HG02870 (cell line): ENCODE results near the gene STIM1.
"Not testable (repeated sequence)": the region's sequence is repeated elsewhere in the genome, so short reads cannot be mapped to it uniquely, and the experiment has no call there.

Experiments
- ATAC-seq: cut with Tn5 transposase; IDR thresholded peaks from one replicate; pipeline ENCODE4 v1.9.1; 2021; ENCODE audit warnings: mild to moderate bottlenecking, moderate library complexity; ENCODE audit not compliant: unreplicated experiment

STIM1 gene

GRCh38 chr11:4016602-4017001 lies 161.1 kb downstream of the STIM1 start:
- not testable (repeated sequence) for ATAC-seq

GRCh38 chr11:4017129-4017528 lies 161.7 kb downstream of the STIM1 start:
- ATAC-seq: no peak

- no peak for ATAC-seq
Observed at GRCh38 chr11:4018641-4019040, 163.2 kb downstream of the STIM1 start.

GRCh38 chr11:4019891-4020290 lies 164.4 kb downstream of the STIM1 start:
- no peak for ATAC-seq

GRCh38 chr11:4022669-4023068 lies 167.2 kb downstream of the STIM1 start:
- no peak for ATAC-seq

- no peak for ATAC-seq
Observed at GRCh38 chr11:4025248-4025966, 169.9 kb downstream of the STIM1 start.

GRCh38 chr11:4025967-4026324 lies 170.5 kb downstream of the STIM1 start:
- ATAC-seq: no peak

- ATAC-seq: no peak
Observed at GRCh38 chr11:4026389-4026788, 170.9 kb downstream of the STIM1 start.

GRCh38 chr11:4027746-4028145 lies 172.3 kb downstream of the STIM1 start:
- ATAC-seq: no peak

- ATAC-seq: no peak
Observed at GRCh38 chr11:4030197-4030596, 174.7 kb downstream of the STIM1 start.

GRCh38 chr11:4032097-4032496 lies 176.6 kb downstream of the STIM1 start:
- no peak for ATAC-seq

GRCh38 chr11:4035985-4036384 lies 180.5 kb downstream of the STIM1 start:
- no peak for ATAC-seq

- no peak for ATAC-seq
Observed at GRCh38 chr11:4039011-4039410, 183.5 kb downstream of the STIM1 start.

- no peak for ATAC-seq
Observed at GRCh38 chr11:4040461-4040860, 185.0 kb downstream of the STIM1 start.

GRCh38 chr11:4041731-4042391 lies 186.4 kb downstream of the STIM1 start:
- ATAC-seq: no peak

GRCh38 chr11:4044976-4045646 lies 189.6 kb downstream of the STIM1 start:
- ATAC-seq: no peak

- no peak for ATAC-seq
Observed at GRCh38 chr11:4048340-4048739, 192.9 kb downstream of the STIM1 start.

GRCh38 chr11:4049006-4049405 lies 193.5 kb downstream of the STIM1 start:
- no peak for ATAC-seq

- no peak for ATAC-seq
Observed at GRCh38 chr11:4050138-4050537, 194.7 kb downstream of the STIM1 start.

- ATAC-seq: not testable (repeated sequence)
Observed at GRCh38 chr11:4053200-4053599, 197.7 kb downstream of the STIM1 start.

- ATAC-seq: no peak
Observed at GRCh38 chr11:4054643-4055042, 199.2 kb downstream of the STIM1 start.

- ATAC-seq: no peak
Observed at GRCh38 chr11:4059424-4059823, 204.0 kb downstream of the STIM1 start.
